Colonic mucosa (tissue), 4 donors: ENCODE data around the gene ADIPOR2. TPM values are rescaled to one million over a fixed set of nuclear protein-coding genes. Genes with fewer than 3 reads are reported as not detected.

ENCODE experiments used
- DNase-seq: peaks from one replicate; pipeline ENCODE4 v3.0.0-alpha.2; 2020
- H3K27ac ChIP-seq: fragments of 200-600 bp; one replicate; pipeline ENCODE4 v1.8.0; 2021
- H3K27me3 ChIP-seq: fragments of 200-600 bp; one replicate; pipeline ENCODE4 v1.8.0; 2021
- H3K36me3 ChIP-seq: fragments of 200-600 bp; one replicate; pipeline ENCODE4 v1.8.0; 2021
- H3K4me1 ChIP-seq: fragments of 200-600 bp; one replicate; pipeline ENCODE4 v1.8.0; 2021; ENCODE audit warnings: mild to moderate bottlenecking
- H3K4me3 ChIP-seq: fragments of 200-600 bp; one replicate; pipeline ENCODE4 v1.8.0; 2021
- H3K9ac ChIP-seq, 2 donors: one replicate each; pipeline ENCODE4 v1.7.0; 2013; ENCODE audit warnings: control low read depth in 2 of 2, low read depth in 2 of 2, low read length in 2 of 2
- H3K9me3 ChIP-seq: fragments of 200-600 bp; one replicate; pipeline ENCODE4 v1.8.0; 2021
- CTCF ChIP-seq: fragments of 200-600 bp; IDR thresholded peaks from one replicate; pipeline ENCODE4 v1.8.0; 2022; ENCODE audit warnings: antibody characterized with exemption, mild to moderate bottlenecking
- intact Hi-C: fragments of 100-400 bp; cut with DNase I; formaldehyde crosslinking; loops from one replicate; pipeline ENCODE4 v1.14.1; 2022
- total RNA-seq, 2 donors: library from RNA; stranded (reverse); fragmentation: NEBNext Ultra II Directional in 1 of 2; extraction: Animal tissue kit (Norgen Biotek cat#: 25700) in 1 of 2; gene quantifications; one replicate each; pipeline ENCODE4 v1.2.1, GENCODE V29; 2021
- donor health status: healthy.
- donor health status: DM: no; HTN: no; CAD: no.
- donor health status: DM: no; HTN: no; CAD: no.

ADIPOR2 gene
- total RNA-seq, 2 donors from 2014 or later: 68.3 to 138 TPM

GRCh38 chr12:1651946-1652345 lies 38.9 kb upstream of the ADIPOR2 start:
- no peak for DNase-seq
- intact Hi-C loops: loop anchor here (2.0 kb wide), 1 partner anchor 141 kb away; no protein-coding TSS in a partner anchor
- H3K9me3 ChIP-seq: no peaks in the 10 kb centered on the region
- H3K27me3 ChIP-seq: no peaks in the 10 kb centered on the region
- TF ChIP-seq CTCF: no peak
- no peaks in the 10 kb centered on the region for H3K36me3 ChIP-seq
- H3K4me3 ChIP-seq: no peak overlapping the region
- H3K4me1 ChIP-seq: no peaks in the 10 kb centered on the region
- H3K9ac ChIP-seq: no peak overlapping the region
- no peak overlapping the region for H3K27ac ChIP-seq

GRCh38 chr12:1655225-1655788 lies 35.6 kb upstream of the ADIPOR2 start:
- intact Hi-C loops: loop anchor here (5.0 kb wide), 1 partner anchor 282 kb away; no protein-coding TSS in a partner anchor
- no peak overlapping the region for H3K27ac ChIP-seq
- H3K36me3 ChIP-seq: no peaks in the 10 kb centered on the region
- H3K9me3 ChIP-seq: no peaks in the 10 kb centered on the region
- no peak for TF ChIP-seq CTCF
- no peak overlapping the region for H3K4me3 ChIP-seq
- H3K9ac ChIP-seq: no peak overlapping the region
- peak; percentile 52 for DNase-seq
- H3K4me1 ChIP-seq: no peaks in the 10 kb centered on the region
- no peaks in the 10 kb centered on the region for H3K27me3 ChIP-seq

- no peak for DNase-seq
- intact Hi-C loops: loop anchor here (5.0 kb wide), 1 partner anchor 280 kb away; no protein-coding TSS in a partner anchor
- Histone ChIP-seq H3K27ac (no peak overlapping the region), H3K36me3 (no peaks in the 10 kb centered on the region), H3K9me3 (no peaks in the 10 kb centered on the region), H3K27me3 (no peaks in the 10 kb centered on the region), H3K4me3 (no peak overlapping the region), H3K9ac (no peak overlapping the region), H3K4me1 (no peaks in the 10 kb centered on the region)
- no peak for TF ChIP-seq CTCF
Measured at GRCh38 chr12:1656902-1657301, 34.0 kb upstream of the ADIPOR2 start.

GRCh38 chr12:1657688-1658087 lies 33.2 kb upstream of the ADIPOR2 start:
- no peaks in the 10 kb centered on the region for H3K4me1 ChIP-seq
- H3K4me3 ChIP-seq: no peak overlapping the region
- no peaks in the 10 kb centered on the region for H3K27me3 ChIP-seq
- H3K36me3 ChIP-seq: no peaks in the 10 kb centered on the region
- H3K9me3 ChIP-seq: no peaks in the 10 kb centered on the region
- intact Hi-C loops: loop anchor here (5.0 kb wide), 1 partner anchor 280 kb away; no protein-coding TSS in a partner anchor
- no peak for DNase-seq
- no peak overlapping the region for H3K27ac ChIP-seq
- no peak overlapping the region for H3K9ac ChIP-seq
- no peak for TF ChIP-seq CTCF

- no peak for TF ChIP-seq CTCF
- intact Hi-C loops: no loop called here
- H3K9ac ChIP-seq: peak overlapping the region; percentile 1 to 27
- no peaks in the 10 kb centered on the region for H3K36me3 ChIP-seq
- peak; percentile 87 for DNase-seq
- no peak overlapping the region for H3K4me3 ChIP-seq
- no peaks in the 10 kb centered on the region for H3K4me1 ChIP-seq
- H3K27me3 ChIP-seq: no peaks in the 10 kb centered on the region
- H3K27ac ChIP-seq: peak overlapping the region; percentile 86
- H3K9me3 ChIP-seq: no peaks in the 10 kb centered on the region
Measured at GRCh38 chr12:1660304-1661187, 30.3 kb upstream of the ADIPOR2 start.
